ENCODE results near the gene TMEM132D.

- TF ChIP-seq CTCF (IDR thresholded peaks at IDR 0.05; ENCODE audit: poor library complexity) (no peak), EZH2phosphoT487 (IDR thresholded peaks at IDR 0.05; ENCODE audit: low read depth, severe bottlenecking, unreplicated experiment) (no peak), EZH2 (IDR thresholded peaks at IDR 0.05; ENCODE audit: borderline replicate concordance) (no peak)
Measured at GRCh38 chr12:129161511-129161910, 742.3 kb downstream of the TMEM132D start.
